NT2/D1 (cell line): ENCODE results near the gene ZNF593.

ENCODE experiments used
- DNase-seq: peaks from one replicate; pipeline ENCODE4 v3.0.0-alpha.2; 2011; ENCODE audit warnings: low read depth, low spot score
- H3K27me3 ChIP-seq: 2 replicates; pipeline ENCODE4 v1.6.0; 2011; ENCODE audit warnings: mild to moderate bottlenecking; ENCODE audit not compliant: insufficient read length, insufficient read depth
- H3K36me3 ChIP-seq: 2 replicates; pipeline ENCODE4 v1.6.1; 2011; ENCODE audit warnings: mild to moderate bottlenecking, low read length, mixed read lengths; ENCODE audit not compliant: insufficient read depth, insufficient read length
- H3K4me1 ChIP-seq: 2 replicates; pipeline ENCODE4 v1.5.1; 2011; ENCODE audit not compliant: insufficient read depth, insufficient read length
- H3K4me3 ChIP-seq: 2 replicates; pipeline ENCODE4 v1.5.1; 2011; ENCODE audit warnings: low read depth; ENCODE audit not compliant: insufficient read length
- H3K9ac ChIP-seq: 2 replicates; pipeline ENCODE4 v1.6.0; 2011; ENCODE audit warnings: low read depth; ENCODE audit not compliant: insufficient read length
- H3K9me3 ChIP-seq: 2 replicates; pipeline ENCODE4 v1.5.1; 2011; ENCODE audit warnings: mild to moderate bottlenecking, low read length; ENCODE audit not compliant: insufficient read depth
- SUZ12 ChIP-seq: IDR thresholded peaks from 2 replicates; pipeline ENCODE4 v1.6.1; 2011; ENCODE audit not compliant: insufficient read length, insufficient read depth; ENCODE audit errors: extremely low read depth
- YY1 ChIP-seq: IDR thresholded peaks from 2 replicates; pipeline ENCODE4 v1.6.1; 2011; ENCODE audit not compliant: insufficient read length, insufficient read depth
- ZNF274 ChIP-seq: IDR thresholded peaks from 2 replicates; pipeline ENCODE4 v1.6.1; 2011; ENCODE audit warnings: mild to moderate bottlenecking, low read depth, low read length

ZNF593 gene

GRCh38 chr1:26161415-26162219 is 8.1 kb upstream of the ZNF593 start:
- DNase-seq, result no peak
- no peak for TF ChIP-seq ZNF274
- no peak for TF ChIP-seq YY1
- TF ChIP-seq SUZ12, result peak; percentile 36
- Histone ChIP-seq H3K9ac (peak overlapping the region; percentile 82), H3K4me1 (peaks cover 46% of the 10 kb centered on the region), H3K4me3 (peak overlapping the region; percentile 41), H3K36me3 (no peaks in the 10 kb centered on the region), H3K27me3 (peaks cover 83% of the 10 kb centered on the region), H3K9me3 (no peaks in the 10 kb centered on the region)

- H3K9me3 ChIP-seq, result no peaks in the 10 kb centered on the region
- peaks cover 83% of the 10 kb centered on the region for H3K27me3 ChIP-seq
- no peak for DNase-seq
- TF ChIP-seq YY1 (no peak), SUZ12 (no peak)
- peak overlapping the region; percentile 41 for H3K4me3 ChIP-seq
- no peaks in the 10 kb centered on the region for H3K36me3 ChIP-seq
- H3K4me1 ChIP-seq, result peaks cover 44% of the 10 kb centered on the region
- peak overlapping the region; percentile 82 for H3K9ac ChIP-seq
Observed at GRCh38 chr1:26162220-26162709, 7.4 kb upstream of the ZNF593 start.

GRCh38 chr1:26163684-26164035 is 6.0 kb upstream of the ZNF593 start:
- DNase-seq, result no peak
- Histone ChIP-seq H3K9me3 (no peaks in the 10 kb centered on the region), H3K4me3 (peak overlapping the region; percentile 35), H3K9ac (peak overlapping the region; percentile 66), H3K27me3 (peaks cover 80% of the 10 kb centered on the region), H3K36me3 (no peaks in the 10 kb centered on the region), H3K4me1 (peaks cover 39% of the 10 kb centered on the region)
- TF ChIP-seq YY1 (no peak), SUZ12 (no peak), ZNF274 (no peak)

DNA sequence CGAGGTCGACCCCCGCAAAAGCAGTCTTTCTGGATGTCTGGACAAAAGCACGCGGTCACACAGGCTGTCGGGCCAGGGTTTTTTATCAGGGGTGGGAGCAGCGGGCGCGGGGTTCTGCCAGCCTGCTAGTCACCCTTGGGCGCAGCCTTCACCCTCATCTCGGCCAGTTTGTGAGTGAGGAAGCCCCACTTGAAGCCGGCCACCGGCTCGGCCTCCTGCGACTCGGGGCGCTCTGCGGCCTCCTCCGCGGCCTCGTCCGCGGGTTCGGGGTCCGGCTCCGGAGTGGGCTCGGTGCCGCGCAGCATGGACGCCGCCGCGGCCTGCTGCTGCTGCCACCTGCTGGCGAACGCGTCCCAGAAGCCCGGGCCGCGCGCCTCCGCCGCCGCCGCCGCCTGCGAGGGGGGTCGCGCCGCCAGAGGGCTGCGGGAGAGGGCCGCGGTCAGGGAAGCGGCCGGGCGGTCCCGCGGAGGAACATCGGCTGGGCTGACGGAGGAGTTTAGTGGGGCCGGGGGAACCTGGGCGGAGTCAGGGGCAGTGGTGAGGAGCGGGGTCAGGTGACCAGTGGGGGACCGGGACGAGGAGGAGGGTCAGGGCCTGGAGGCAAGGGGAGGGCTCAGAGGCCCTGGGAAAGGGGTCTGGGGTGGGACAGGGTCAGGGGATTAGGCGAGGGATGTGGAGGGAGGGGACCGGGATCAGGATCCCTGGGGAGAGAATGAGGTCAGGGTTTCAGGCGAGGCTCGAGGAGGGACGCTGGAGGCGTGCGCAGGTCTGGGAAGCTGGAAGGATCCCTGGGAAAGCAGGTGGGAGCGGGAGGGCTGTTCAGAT is 5.5 kb upstream of the ZNF593 start:
- TF ChIP-seq YY1 (no peak), ZNF274 (no peak), SUZ12 (peak; percentile 4)
- Histone ChIP-seq H3K4me3 (peak overlapping the region; percentile 35), H3K36me3 (no peaks in the 10 kb centered on the region), H3K9me3 (no peaks in the 10 kb centered on the region), H3K9ac (peak overlapping the region; percentile 66), H3K27me3 (peaks cover 76% of the 10 kb centered on the region), H3K4me1 (peaks cover 37% of the 10 kb centered on the region)
- DNase-seq, result no peak

DNA sequence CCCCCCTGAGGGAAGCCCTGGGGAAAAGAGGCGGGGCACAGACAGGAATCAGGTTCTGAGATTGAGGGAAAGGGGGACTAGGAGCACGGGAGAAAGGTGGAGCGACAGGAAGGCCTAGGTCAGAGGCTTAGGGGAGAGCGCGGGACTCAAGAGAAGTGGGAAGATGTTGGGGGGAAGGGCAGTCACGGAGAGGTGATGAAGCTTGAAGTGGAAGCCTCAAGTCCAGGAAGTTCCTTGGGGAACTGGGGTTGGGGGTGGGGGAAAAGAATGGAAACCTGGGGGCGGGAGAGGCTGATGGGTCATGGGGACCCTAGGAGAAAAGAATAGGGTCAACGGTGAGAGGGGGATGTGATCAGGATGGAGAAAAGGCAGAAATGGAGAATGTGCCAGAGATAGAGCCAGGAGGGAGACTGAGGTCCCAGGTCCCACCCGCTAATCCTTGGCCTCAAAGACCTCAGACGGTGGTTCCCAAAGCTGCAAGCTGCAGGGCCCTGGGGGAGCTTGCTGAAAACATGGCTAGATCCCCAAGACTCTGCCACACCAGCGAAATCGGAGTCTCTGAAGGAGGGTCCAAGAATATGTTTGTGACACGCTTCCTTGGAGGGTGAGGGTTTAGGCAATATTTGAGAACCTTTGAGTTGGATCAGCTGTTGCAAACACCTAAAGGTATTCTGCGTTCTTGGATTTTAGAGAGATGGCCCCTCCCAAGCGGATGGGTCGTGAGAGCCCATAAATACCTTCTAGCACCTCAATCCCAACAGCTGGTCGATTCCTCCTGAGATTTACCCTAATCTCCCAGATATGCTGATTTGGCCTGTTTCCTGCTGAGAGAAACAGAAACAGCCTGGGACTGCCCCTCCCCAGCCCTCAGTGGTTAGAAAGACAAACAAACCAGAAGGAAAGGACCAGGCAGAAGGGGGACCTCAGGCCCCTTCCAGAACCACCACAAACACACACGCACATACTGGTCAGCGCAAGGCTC is 4.6 kb upstream of the ZNF593 start:
- peaks cover 31% of the 10 kb centered on the region for H3K4me1 ChIP-seq
- TF ChIP-seq SUZ12 (peak; percentile 19), YY1 (no peak)
- H3K4me3 ChIP-seq, result peak overlapping the region; percentile 34
- H3K9me3 ChIP-seq, result no peaks in the 10 kb centered on the region
- no peaks in the 10 kb centered on the region for H3K36me3 ChIP-seq
- peaks cover 67% of the 10 kb centered on the region for H3K27me3 ChIP-seq
- H3K9ac ChIP-seq, result peak overlapping the region; percentile 66
- DNase-seq, result no peak

DNA sequence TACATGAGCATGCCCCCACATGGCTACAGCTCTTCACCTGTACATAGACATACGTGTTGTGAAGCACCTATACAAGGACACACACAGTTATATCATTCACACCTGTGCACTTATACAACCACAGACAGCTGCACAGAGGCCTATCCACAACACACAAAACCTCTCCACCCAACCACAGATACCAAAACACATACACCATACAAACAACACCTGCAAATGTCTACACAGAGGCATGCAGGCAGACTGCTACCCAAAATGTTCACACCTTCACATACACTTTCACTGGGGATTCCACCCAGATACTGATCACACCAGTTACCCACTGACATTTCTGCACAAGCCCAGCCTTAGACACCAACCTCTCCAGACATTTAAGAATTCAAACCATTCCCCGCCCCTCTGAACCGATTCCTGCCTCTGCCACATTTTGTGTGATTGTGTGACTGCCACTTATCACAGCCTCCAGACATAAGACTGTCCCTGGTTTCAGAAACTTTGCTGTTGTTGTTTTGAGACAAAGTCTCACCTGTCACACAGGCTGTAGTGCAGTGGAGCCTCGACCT is 2.9 kb upstream of the ZNF593 start:
- TF ChIP-seq SUZ12, result no peak
- TF ChIP-seq YY1, result no peak
- no peak for TF ChIP-seq ZNF274
- Histone ChIP-seq H3K4me1 (peaks cover 36% of the 10 kb centered on the region), H3K4me3 (no peak overlapping the region), H3K36me3 (peaks cover 15% of the 10 kb centered on the region), H3K9ac (no peak overlapping the region), H3K9me3 (no peaks in the 10 kb centered on the region), H3K27me3 (peaks cover 50% of the 10 kb centered on the region)
- no peak for DNase-seq
